Measurements from ENCODE around the gene EIF2B2.
A peak's percentile ranks its signal among the peaks of the same experiment; 100 is the strongest.

The EIF2B2 gene

GRCh38 chr14:75013290-75013689 is 10.6 kb downstream of the EIF2B2 start:
- CTCF ChIA-PET: no interaction called here
- DNase-seq (ENCODE audit: extremely low spot score): no peak
- POLR2A ChIA-PET: interaction anchor here (0.8 kb wide), 1 partner anchor 11 kb away, joined by 4 read pairs; the partner anchor contains the start of gene EIF2B2
- TF ChIP-seq PKNOX1 (IDR thresholded peaks at IDR 0.05) (no peak), BHLHE40 (IDR thresholded peaks at IDR 0.05; ENCODE audit: borderline replicate concordance) (no peak)

- DNase-seq (ENCODE audit: extremely low spot score): no peak
- CTCF ChIA-PET: no interaction called here
- TF ChIP-seq CTBP1 (IDR thresholded peaks at IDR 0.05; ENCODE audit: borderline replicate concordance): no peak
- TF ChIP-seq FOXM1 (IDR thresholded peaks at IDR 0.05; ENCODE audit: borderline replicate concordance): no peak
- TF ChIP-seq ARNT (IDR thresholded peaks at IDR 0.05): no peak
- TF ChIP-seq TARDBP (IDR thresholded peaks at IDR 0.05): no peak
- no peak for TF ChIP-seq L3MBTL2 (conservative IDR thresholded peaks at IDR 0.05)
- TF ChIP-seq FOXK2 (IDR thresholded peaks at IDR 0.05): no peak
- TF ChIP-seq SP1 (IDR thresholded peaks at IDR 0.05): no peak
- TF ChIP-seq HDGF (IDR thresholded peaks at IDR 0.05; ENCODE audit: borderline replicate concordance): no peak
- TF ChIP-seq FOXA1 (IDR thresholded peaks at IDR 0.05): no peak
- TF ChIP-seq PKNOX1 (IDR thresholded peaks at IDR 0.05): no peak
- no peak for TF ChIP-seq BHLHE40 (IDR thresholded peaks at IDR 0.05; ENCODE audit: borderline replicate concordance)
- no peak for TF ChIP-seq NFRKB (IDR thresholded peaks at IDR 0.05)
- TF ChIP-seq ZNF384 (IDR thresholded peaks at IDR 0.05): no peak
- no peak for TF ChIP-seq SUZ12 (IDR thresholded peaks at IDR 0.05)
- TF ChIP-seq ELF4 (IDR thresholded peaks at IDR 0.05): no peak
- no peak for TF ChIP-seq LEF1 (IDR thresholded peaks at IDR 0.05; ENCODE audit: borderline replicate concordance)
- POLR2A ChIA-PET: no interaction called here
Observed at GRCh38 chr14:75015496-75015895, 12.8 kb downstream of the EIF2B2 start.

- ChIA-PET CTCF (no interaction called here), POLR2A (no interaction called here)
- TF ChIP-seq HDGF (IDR thresholded peaks at IDR 0.05; ENCODE audit: borderline replicate concordance) (no peak), SP1 (IDR thresholded peaks at IDR 0.05) (no peak)
- DNase-seq (ENCODE audit: extremely low spot score): no peak
Observed at GRCh38 chr14:75016815-75017214, 14.1 kb downstream of the EIF2B2 start.

GRCh38 chr14:75018694-75019093 is 16.0 kb downstream of the EIF2B2 start:
- ChIA-PET CTCF (no interaction called here), POLR2A (interaction anchor here (0.8 kb wide), 1 partner anchor 63 kb away, joined by 3 read pairs; the partner anchor contains the start of gene PGF)
- DNase-seq (ENCODE audit: extremely low spot score): no peak
- TF ChIP-seq HDGF (IDR thresholded peaks at IDR 0.05; ENCODE audit: borderline replicate concordance) (no peak), L3MBTL2 (conservative IDR thresholded peaks at IDR 0.05) (no peak), ZNF384 (IDR thresholded peaks at IDR 0.05) (no peak), FOXA1 (IDR thresholded peaks at IDR 0.05) (no peak), TARDBP (IDR thresholded peaks at IDR 0.05) (no peak), LEF1 (IDR thresholded peaks at IDR 0.05; ENCODE audit: borderline replicate concordance) (no peak), ARNT (IDR thresholded peaks at IDR 0.05) (no peak), BHLHE40 (IDR thresholded peaks at IDR 0.05; ENCODE audit: borderline replicate concordance) (no peak), SP1 (IDR thresholded peaks at IDR 0.05) (no peak), PKNOX1 (IDR thresholded peaks at IDR 0.05) (no peak), NFRKB (IDR thresholded peaks at IDR 0.05) (no peak), FOXM1 (IDR thresholded peaks at IDR 0.05; ENCODE audit: borderline replicate concordance) (no peak), SUZ12 (IDR thresholded peaks at IDR 0.05) (no peak), ELF4 (IDR thresholded peaks at IDR 0.05) (no peak), CTBP1 (IDR thresholded peaks at IDR 0.05; ENCODE audit: borderline replicate concordance) (no peak), FOXK2 (IDR thresholded peaks at IDR 0.05) (no peak)

GRCh38 chr14:75022655-75023054 is 19.9 kb downstream of the EIF2B2 start:
- TF ChIP-seq NFRKB (IDR thresholded peaks at IDR 0.05): no peak
- TF ChIP-seq L3MBTL2 (conservative IDR thresholded peaks at IDR 0.05): no peak
- no peak for TF ChIP-seq FOXA1 (IDR thresholded peaks at IDR 0.05)
- no peak for TF ChIP-seq ARNT (IDR thresholded peaks at IDR 0.05)
- TF ChIP-seq LEF1 (IDR thresholded peaks at IDR 0.05; ENCODE audit: borderline replicate concordance): no peak
- TF ChIP-seq SP1 (IDR thresholded peaks at IDR 0.05): no peak
- TF ChIP-seq TARDBP (IDR thresholded peaks at IDR 0.05): no peak
- POLR2A ChIA-PET: interaction anchor here (2.0 kb wide), 1 partner anchor 41 kb away, joined by 6 read pairs; the partner anchor contains the start of gene ACYP1
- peak; percentile 49 for DNase-seq (ENCODE audit: extremely low spot score)
- CTCF ChIA-PET: interaction anchor here (1.1 to 1.2 kb wide), 2 partner anchors 78 to 117 kb away, joined by 3 read pairs; no protein-coding TSS in a partner anchor

- POLR2A ChIA-PET: interaction anchor here (2.0 kb wide), 1 partner anchor 41 kb away, joined by 6 read pairs; the partner anchor contains the start of gene ACYP1
- CTCF ChIA-PET: interaction anchor here (1.2 kb wide), 1 partner anchor 78 kb away, joined by 3 read pairs; no protein-coding TSS in a partner anchor
- no peak for DNase-seq (ENCODE audit: extremely low spot score)
- no peak for TF ChIP-seq PKNOX1 (IDR thresholded peaks at IDR 0.05)
- no peak for TF ChIP-seq NFRKB (IDR thresholded peaks at IDR 0.05)
- TF ChIP-seq ARNT (IDR thresholded peaks at IDR 0.05): no peak
- no peak for TF ChIP-seq FOXA1 (IDR thresholded peaks at IDR 0.05)
- TF ChIP-seq SP1 (IDR thresholded peaks at IDR 0.05): no peak
- no peak for TF ChIP-seq ELF4 (IDR thresholded peaks at IDR 0.05)
- TF ChIP-seq HDGF (IDR thresholded peaks at IDR 0.05; ENCODE audit: borderline replicate concordance): no peak
- TF ChIP-seq ZNF384 (IDR thresholded peaks at IDR 0.05): no peak
- no peak for TF ChIP-seq CTBP1 (IDR thresholded peaks at IDR 0.05; ENCODE audit: borderline replicate concordance)
Observed at GRCh38 chr14:75023108-75023507, 20.4 kb downstream of the EIF2B2 start.
